ENCODE results near the gene ZFP1.

ZFP1 gene

GRCh38 chr16:75114179-75114945 lies 34.0 kb upstream of the ZFP1 start:
- TF ChIP-seq CTCF (IDR thresholded peaks at IDR 0.05; ENCODE audit: low read depth, low read length, missing control alignments) = no peak
- no peak overlapping the region for H3K4me3 ChIP-seq (replicated peaks; ENCODE audit: low read depth, low read length)
- no peak for DNase-seq (ENCODE audit: extremely low read depth, low read depth)

- no peak for DNase-seq (ENCODE audit: extremely low read depth, low read depth)
- H3K4me3 ChIP-seq (replicated peaks; ENCODE audit: low read depth, low read length) = no peak overlapping the region
- no peak for TF ChIP-seq CTCF (IDR thresholded peaks at IDR 0.05; ENCODE audit: low read depth, low read length, missing control alignments)
These were observed 33.1 kb upstream of the ZFP1 start for GRCh38 chr16:75114946-75115825.

DNA sequence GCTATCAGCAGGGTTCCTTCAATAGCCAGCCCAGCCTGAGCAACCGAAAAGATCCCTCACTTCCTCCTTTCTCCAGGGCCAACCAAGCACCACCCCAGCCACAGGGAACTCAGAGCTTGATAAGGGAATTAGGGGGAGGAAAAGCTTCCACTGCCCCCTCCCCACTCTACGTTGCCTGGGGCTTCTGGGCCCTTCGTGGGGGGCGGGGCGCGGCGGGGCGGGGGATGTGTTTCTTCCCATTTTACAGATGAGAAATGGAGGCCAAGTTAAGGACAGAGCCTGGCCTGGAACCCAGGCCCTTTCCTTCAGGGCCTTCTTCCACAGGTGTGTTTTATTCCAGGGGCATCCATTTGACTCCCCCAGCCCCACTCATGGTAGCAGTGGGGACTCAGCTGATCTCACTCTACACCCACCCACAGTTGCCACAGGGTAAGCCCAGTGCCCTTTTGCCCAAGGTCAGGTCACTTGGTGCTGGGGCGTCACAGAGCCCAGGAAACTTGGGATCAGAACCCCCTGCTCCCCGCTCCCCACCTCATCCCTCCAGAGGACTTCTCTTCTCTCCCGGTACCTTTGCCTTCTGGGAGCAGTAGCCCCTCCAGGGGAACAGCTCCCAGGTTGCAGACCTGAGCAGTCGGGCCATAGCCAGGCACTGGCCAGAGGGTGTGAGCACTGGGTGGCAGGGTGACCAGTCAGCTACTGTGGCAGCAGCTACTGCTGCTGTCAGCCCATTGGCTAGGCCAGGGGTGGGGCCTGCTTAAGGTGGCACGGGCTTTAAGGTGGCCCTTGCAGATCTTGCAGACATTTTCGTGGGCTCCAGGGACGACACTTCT lies 32.0 kb upstream of the ZFP1 start, which contains the start of gene LDHD:
LDHD (minus strand) TSS at position 700 of the 830 bp plus-strand sequence; CDS start at position 640, 60 bp downstream.
- no peak within 1 kb of the TSS for H3K4me3 ChIP-seq (replicated peaks; ENCODE audit: low read depth, low read length)
- no peak for TF ChIP-seq CTCF (IDR thresholded peaks at IDR 0.05; ENCODE audit: low read depth, low read length, missing control alignments)
- DNase-seq (ENCODE audit: extremely low read depth, low read depth) = no peak

DNA sequence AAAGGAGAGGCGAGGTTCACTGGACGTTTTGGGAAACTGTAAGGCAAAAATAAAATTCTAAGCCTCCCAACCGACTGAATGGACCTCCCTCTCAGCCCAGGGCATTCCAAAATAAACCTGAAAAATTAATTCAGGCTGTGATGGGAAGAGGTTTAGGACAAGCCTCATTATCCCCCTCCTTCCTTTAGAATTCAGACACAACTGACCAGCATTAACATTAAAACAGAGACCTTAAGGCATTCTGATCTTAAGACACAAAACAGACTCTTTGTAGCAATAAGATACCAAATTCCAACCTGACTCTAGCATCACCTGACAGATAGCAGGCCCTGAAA lies 31.4 kb upstream of the ZFP1 start:
- DNase-seq (ENCODE audit: extremely low read depth, low read depth) = no peak
- TF ChIP-seq CTCF (IDR thresholded peaks at IDR 0.05; ENCODE audit: low read depth, low read length, missing control alignments) = no peak
- H3K4me3 ChIP-seq (replicated peaks; ENCODE audit: low read depth, low read length) = no peak overlapping the region

DNA sequence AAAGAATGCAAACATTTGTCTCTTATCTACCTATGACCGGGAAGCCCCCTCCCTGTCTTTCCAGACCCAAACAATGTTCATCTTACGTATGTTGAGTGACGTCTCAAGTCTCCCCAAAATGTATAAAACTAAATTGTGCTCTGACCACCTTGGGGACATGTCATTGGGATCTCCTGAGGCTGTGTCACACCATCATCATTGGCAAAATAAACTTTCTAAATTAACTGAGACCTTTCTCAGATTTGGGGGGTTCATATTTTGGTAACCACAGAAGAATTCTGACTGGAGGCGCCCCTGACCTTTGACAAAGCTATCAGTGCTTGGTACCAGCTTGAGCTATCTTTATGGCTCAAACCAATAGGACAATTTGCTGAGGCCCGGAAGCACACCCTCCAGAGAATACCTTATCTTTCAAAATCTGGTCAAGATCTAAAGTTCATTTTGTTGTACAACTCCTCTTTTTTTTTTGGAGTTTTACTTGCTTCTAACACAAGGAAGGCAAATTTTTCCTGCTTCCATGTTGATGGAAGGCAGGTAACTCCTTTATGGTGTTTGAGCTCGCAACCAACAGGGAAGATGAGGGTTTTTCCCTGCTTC lies 29.3 kb upstream of the ZFP1 start:
- no peak overlapping the region for H3K4me3 ChIP-seq (replicated peaks; ENCODE audit: low read depth, low read length)
- no peak for DNase-seq (ENCODE audit: extremely low read depth, low read depth)
- TF ChIP-seq CTCF (IDR thresholded peaks at IDR 0.05; ENCODE audit: low read depth, low read length, missing control alignments) = no peak

GRCh38 chr16:75120253-75120652 lies 28.1 kb upstream of the ZFP1 start:
- TF ChIP-seq CTCF (IDR thresholded peaks at IDR 0.05; ENCODE audit: low read depth, low read length, missing control alignments) = no peak
- DNase-seq (ENCODE audit: extremely low read depth, low read depth) = no peak
- H3K4me3 ChIP-seq (replicated peaks; ENCODE audit: low read depth, low read length) = no peak overlapping the region
